WTC11 (cell line): ENCODE data around the gene CUL5.

Source experiments
- ELF4 ChIP-seq: sonication (generic); formaldehyde crosslinking; IDR thresholded peaks from 2 replicates; pipeline ENCODE4 v1.8.1; 2022; ENCODE audit warnings: low read depth, mild to moderate bottlenecking, moderate library complexity, missing genetic modification reagents
- FOXJ3 ChIP-seq: sonication (generic); formaldehyde crosslinking; IDR thresholded peaks from 2 replicates; pipeline ENCODE4 v1.9.0; 2021; ENCODE audit warnings: missing genetic modification reagents, mild to moderate bottlenecking, borderline replicate concordance
- IRF2 ChIP-seq: sonication (generic); formaldehyde crosslinking; IDR thresholded peaks from 2 replicates; pipeline ENCODE4 v1.8.0; 2022; ENCODE audit warnings: low read depth, missing genetic modification reagents, borderline replicate concordance
- KAT7 ChIP-seq: sonication (generic); formaldehyde crosslinking; IDR thresholded peaks from 2 replicates; pipeline ENCODE4 v1.8.1; 2023; ENCODE audit warnings: missing genetic modification reagents, mild to moderate bottlenecking, borderline replicate concordance
- MYBL2 ChIP-seq: sonication (generic); formaldehyde crosslinking; IDR thresholded peaks from 2 replicates; pipeline ENCODE4 v1.8.1; 2023; ENCODE audit warnings: mild to moderate bottlenecking, moderate library complexity, missing genetic modification reagents
- NR3C1 ChIP-seq: sonication (generic); formaldehyde crosslinking; conservative IDR thresholded peaks from 2 replicates; pipeline ENCODE4 v1.8.1; 2023; ENCODE audit warnings: low read depth, mild to moderate bottlenecking, missing genetic modification reagents
- SOX15 ChIP-seq: fragments of 250-450 bp; sonication (Bioruptor Pico); IDR thresholded peaks from 2 replicates; pipeline ENCODE4 v1.9.0; 2021; ENCODE audit warnings: mild to moderate bottlenecking
- TCF7 ChIP-seq: sonication (generic); formaldehyde crosslinking; IDR thresholded peaks from 2 replicates; pipeline ENCODE4 v1.8.0; 2022; ENCODE audit warnings: mild to moderate bottlenecking, low read depth, missing genetic modification reagents, moderate library complexity
- TEAD4 ChIP-seq: sonication (generic); formaldehyde crosslinking; IDR thresholded peaks from 2 replicates; pipeline ENCODE4 v1.8.0; 2022; ENCODE audit warnings: mild to moderate bottlenecking, missing genetic modification reagents
- ZNF396 ChIP-seq: fragments of 250-450 bp; sonication (Bioruptor Pico); IDR thresholded peaks from 2 replicates; pipeline ENCODE4 v1.8.0; 2021; ENCODE audit warnings: mild to moderate bottlenecking, moderate library complexity, borderline replicate concordance
- TF ChIP-seq, protein P1 (sequence below): fragments of 200-600 bp; IDR thresholded peaks from 2 replicates; pipeline ENCODE4 v1.8.0; 2022; ENCODE audit warnings: antibody characterized with exemption
- TF ChIP-seq, protein P2 (sequence below): sonication (generic); formaldehyde crosslinking; IDR thresholded peaks from 2 replicates; pipeline ENCODE4 v1.8.0; 2022; ENCODE audit warnings: mild to moderate bottlenecking, missing genetic modification reagents
- TF ChIP-seq, protein P3 (sequence below): sonication (generic); formaldehyde crosslinking; IDR thresholded peaks from 2 replicates; pipeline ENCODE4 v1.8.0; 2023; ENCODE audit warnings: missing genetic modification reagents, mild to moderate bottlenecking, borderline replicate concordance
- TF ChIP-seq, protein P4 (sequence below): sonication (generic); formaldehyde crosslinking; IDR thresholded peaks from 2 replicates; pipeline ENCODE4 v1.8.1; 2022; ENCODE audit warnings: mild to moderate bottlenecking, missing genetic modification reagents, moderate library complexity, borderline replicate concordance

DNA sequence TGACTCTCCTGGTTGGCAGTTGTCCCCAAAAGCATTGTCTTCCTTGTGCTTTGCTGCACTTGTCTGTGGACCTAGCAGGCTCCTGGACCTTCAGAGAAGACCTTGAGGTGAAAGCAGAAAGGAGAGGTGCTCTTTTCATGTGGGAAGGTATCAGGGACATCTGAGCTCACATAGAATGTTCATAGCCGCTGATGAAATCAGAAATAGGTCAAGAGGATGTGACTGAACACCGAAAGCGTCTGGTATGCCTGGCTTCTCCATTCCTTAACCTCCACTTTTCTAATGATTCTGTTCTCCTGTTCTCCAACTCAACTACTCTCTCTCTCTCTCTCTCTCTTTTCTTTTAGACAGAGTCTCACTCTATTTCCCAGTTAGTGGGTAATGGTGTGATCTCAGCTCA, 6.2 kb upstream of the CUL5 start:
- TF ChIP-seq TCF7 (no peak), TEAD4 (no peak), FOXJ3 (CRISPR knock-in tag) (no peak), SOX15 (no peak), ZNF396 (no peak), IRF2 (no peak), ELF4 (CRISPR knock-in tag) (no peak), KAT7 (no peak), NR3C1 (CRISPR knock-in tag) (no peak), MYBL2 (CRISPR knock-in tag) (no peak)
- TF ChIP-seq, protein P1, sequence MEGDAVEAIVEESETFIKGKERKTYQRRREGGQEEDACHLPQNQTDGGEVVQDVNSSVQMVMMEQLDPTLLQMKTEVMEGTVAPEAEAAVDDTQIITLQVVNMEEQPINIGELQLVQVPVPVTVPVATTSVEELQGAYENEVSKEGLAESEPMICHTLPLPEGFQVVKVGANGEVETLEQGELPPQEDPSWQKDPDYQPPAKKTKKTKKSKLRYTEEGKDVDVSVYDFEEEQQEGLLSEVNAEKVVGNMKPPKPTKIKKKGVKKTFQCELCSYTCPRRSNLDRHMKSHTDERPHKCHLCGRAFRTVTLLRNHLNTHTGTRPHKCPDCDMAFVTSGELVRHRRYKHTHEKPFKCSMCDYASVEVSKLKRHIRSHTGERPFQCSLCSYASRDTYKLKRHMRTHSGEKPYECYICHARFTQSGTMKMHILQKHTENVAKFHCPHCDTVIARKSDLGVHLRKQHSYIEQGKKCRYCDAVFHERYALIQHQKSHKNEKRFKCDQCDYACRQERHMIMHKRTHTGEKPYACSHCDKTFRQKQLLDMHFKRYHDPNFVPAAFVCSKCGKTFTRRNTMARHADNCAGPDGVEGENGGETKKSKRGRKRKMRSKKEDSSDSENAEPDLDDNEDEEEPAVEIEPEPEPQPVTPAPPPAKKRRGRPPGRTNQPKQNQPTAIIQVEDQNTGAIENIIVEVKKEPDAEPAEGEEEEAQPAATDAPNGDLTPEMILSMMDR: no peak
- TF ChIP-seq, protein P2, sequence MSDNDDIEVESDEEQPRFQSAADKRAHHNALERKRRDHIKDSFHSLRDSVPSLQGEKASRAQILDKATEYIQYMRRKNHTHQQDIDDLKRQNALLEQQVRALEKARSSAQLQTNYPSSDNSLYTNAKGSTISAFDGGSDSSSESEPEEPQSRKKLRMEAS: no peak
- TF ChIP-seq, protein P3, sequence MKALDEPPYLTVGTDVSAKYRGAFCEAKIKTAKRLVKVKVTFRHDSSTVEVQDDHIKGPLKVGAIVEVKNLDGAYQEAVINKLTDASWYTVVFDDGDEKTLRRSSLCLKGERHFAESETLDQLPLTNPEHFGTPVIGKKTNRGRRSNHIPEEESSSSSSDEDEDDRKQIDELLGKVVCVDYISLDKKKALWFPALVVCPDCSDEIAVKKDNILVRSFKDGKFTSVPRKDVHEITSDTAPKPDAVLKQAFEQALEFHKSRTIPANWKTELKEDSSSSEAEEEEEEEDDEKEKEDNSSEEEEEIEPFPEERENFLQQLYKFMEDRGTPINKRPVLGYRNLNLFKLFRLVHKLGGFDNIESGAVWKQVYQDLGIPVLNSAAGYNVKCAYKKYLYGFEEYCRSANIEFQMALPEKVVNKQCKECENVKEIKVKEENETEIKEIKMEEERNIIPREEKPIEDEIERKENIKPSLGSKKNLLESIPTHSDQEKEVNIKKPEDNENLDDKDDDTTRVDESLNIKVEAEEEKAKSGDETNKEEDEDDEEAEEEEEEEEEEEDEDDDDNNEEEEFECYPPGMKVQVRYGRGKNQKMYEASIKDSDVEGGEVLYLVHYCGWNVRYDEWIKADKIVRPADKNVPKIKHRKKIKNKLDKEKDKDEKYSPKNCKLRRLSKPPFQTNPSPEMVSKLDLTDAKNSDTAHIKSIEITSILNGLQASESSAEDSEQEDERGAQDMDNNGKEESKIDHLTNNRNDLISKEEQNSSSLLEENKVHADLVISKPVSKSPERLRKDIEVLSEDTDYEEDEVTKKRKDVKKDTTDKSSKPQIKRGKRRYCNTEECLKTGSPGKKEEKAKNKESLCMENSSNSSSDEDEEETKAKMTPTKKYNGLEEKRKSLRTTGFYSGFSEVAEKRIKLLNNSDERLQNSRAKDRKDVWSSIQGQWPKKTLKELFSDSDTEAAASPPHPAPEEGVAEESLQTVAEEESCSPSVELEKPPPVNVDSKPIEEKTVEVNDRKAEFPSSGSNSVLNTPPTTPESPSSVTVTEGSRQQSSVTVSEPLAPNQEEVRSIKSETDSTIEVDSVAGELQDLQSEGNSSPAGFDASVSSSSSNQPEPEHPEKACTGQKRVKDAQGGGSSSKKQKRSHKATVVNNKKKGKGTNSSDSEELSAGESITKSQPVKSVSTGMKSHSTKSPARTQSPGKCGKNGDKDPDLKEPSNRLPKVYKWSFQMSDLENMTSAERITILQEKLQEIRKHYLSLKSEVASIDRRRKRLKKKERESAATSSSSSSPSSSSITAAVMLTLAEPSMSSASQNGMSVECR: no peak
- TF ChIP-seq, protein P4, sequence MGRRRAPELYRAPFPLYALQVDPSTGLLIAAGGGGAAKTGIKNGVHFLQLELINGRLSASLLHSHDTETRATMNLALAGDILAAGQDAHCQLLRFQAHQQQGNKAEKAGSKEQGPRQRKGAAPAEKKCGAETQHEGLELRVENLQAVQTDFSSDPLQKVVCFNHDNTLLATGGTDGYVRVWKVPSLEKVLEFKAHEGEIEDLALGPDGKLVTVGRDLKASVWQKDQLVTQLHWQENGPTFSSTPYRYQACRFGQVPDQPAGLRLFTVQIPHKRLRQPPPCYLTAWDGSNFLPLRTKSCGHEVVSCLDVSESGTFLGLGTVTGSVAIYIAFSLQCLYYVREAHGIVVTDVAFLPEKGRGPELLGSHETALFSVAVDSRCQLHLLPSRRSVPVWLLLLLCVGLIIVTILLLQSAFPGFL (CRISPR knock-in tag): no peak
